ENCODE measurements around the gene P2RY6. TPM values are rescaled to one million over a fixed set of nuclear protein-coding genes. Genes with fewer than 3 reads are reported as not detected.

The P2RY6 gene
- total and polyA plus RNA-seq, 2 of the 8 experiments (the other 6 are each of a cell fraction or from before 2014, with no cell fraction given), result 0.15 TPM; not detected in 1

DNA sequence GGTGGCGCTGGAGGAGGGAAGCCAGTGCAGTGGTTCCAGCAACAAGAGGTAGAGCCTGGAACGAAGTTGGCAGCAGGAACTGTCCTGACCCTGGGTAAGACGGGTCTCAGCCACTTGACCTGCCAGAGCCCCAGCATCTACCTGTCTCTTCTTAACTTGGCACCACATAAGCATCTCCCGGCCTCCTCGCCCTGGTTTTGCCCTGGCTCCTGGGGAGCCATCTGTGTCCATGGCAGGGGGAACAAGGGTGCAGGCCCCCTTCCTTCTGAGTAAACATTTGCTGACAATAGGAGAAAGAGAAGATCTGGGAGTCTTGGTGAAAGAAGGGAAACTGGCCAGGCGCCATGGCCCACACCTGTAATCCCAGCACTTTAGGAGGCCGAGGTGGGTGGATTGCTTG, 41.2 kb upstream of the P2RY6 start:
- POLR2A ChIA-PET (ENCODE audit: partially characterized antibody), result interaction anchor here (1.8 kb wide), 1 partner anchor 12 kb away, joined by 4 read pairs; no protein-coding TSS in a partner anchor
- H4K20me1 ChIP-seq (replicated peaks in 1 of 2; ENCODE audit: control insufficient read depth in 1 of 2, insufficient read depth in 2 of 2, low read length in 2 of 2), result no peaks in the 10 kb centered on the region
- no peak for FAIRE-seq

More for the DNA sequence above, 41.2 kb upstream of the P2RY6 start:
- no peak overlapping the region for H3K4me3 ChIP-seq (ENCODE audit: extremely low read depth in 1 of 4, insufficient read depth in 2 of 4, low read depth in 3 of 4, low read length in 4 of 4)
- no peak overlapping the region for H3K4me2 ChIP-seq (ENCODE audit: insufficient read depth in 1 of 2, low read depth in 2 of 2, low read length in 2 of 2)
- DNase-seq (ENCODE audit: low read depth in 1 of 2, low spot score in 2 of 2), result no peak
- H2BK5ac ChIP-seq (ENCODE audit: low read depth, low read length), result no peak overlapping the region
- H2BK120ac ChIP-seq (replicated peaks; ENCODE audit: low read depth, low read length), result no peak overlapping the region
- no peak overlapping the region for H2BK20ac ChIP-seq (ENCODE audit: low read length)
- no peak overlapping the region for H3K23ac ChIP-seq (ENCODE audit: insufficient read length)
- H3K27me3 ChIP-seq (replicated peaks in 1 of 4; ENCODE audit: control insufficient read depth in 3 of 4, extremely low read depth in 1 of 4, insufficient read depth in 3 of 4, low read length in 3 of 4), result no peaks in the 10 kb centered on the region; a peak in 1 of 7 replicates
- no peak overlapping the region for H2BK15ac ChIP-seq (ENCODE audit: low read length)
- WGBS, 2 experiments (ENCODE audit: extremely low coverage in 1 of 2, insufficient coverage in 1 of 2, insufficient read length in 1 of 2, insufficient replicate concordance in 2 of 2, low coverage in 1 of 2, low lambda C conversion rate in 2 of 2, missing lambda C conversion rate in 1 of 2), result 86% methylated on average over 5 of the region's 7 CpGs; no CpG with 5 or more reads in 1 of the 2 experiments
- H3K4ac ChIP-seq (replicated peaks; ENCODE audit: insufficient read length, low read depth, low read length), result no peak overlapping the region
- H3K36me3 ChIP-seq (ENCODE audit: control insufficient read depth in 2 of 4, insufficient read depth in 4 of 4, low read length in 3 of 4), result no peaks in the 10 kb centered on the region
- no peak overlapping the region for H3K56ac ChIP-seq (replicated peaks; ENCODE audit: insufficient read length, low read depth, low read length)
- TF ChIP-seq KDM5A (IDR thresholded peaks at IDR 0.05; ENCODE audit: low read length), result no peak
- TF ChIP-seq, protein P1, sequence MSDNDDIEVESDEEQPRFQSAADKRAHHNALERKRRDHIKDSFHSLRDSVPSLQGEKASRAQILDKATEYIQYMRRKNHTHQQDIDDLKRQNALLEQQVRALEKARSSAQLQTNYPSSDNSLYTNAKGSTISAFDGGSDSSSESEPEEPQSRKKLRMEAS (IDR thresholded peaks at IDR 0.05), result no peak
- TF ChIP-seq ASH2L (IDR thresholded peaks at IDR 0.05; ENCODE audit: low read length), result no peak
- TF ChIP-seq SRF (IDR thresholded peaks at IDR 0.05; ENCODE audit: low read depth, low read length), result no peak
- TF ChIP-seq SAP30 (IDR thresholded peaks at IDR 0.05; ENCODE audit: insufficient read depth, insufficient replicate concordance, low read length), result no peak
- TF ChIP-seq NANOG (IDR thresholded peaks at IDR 0.05; ENCODE audit: insufficient read depth, low read depth, low read length, poor library complexity, severe bottlenecking), result no peak
- TF ChIP-seq ZNF274 (IDR thresholded peaks at IDR 0.05; ENCODE audit: borderline replicate concordance, extremely low read depth, low read length), result no peak
- TF ChIP-seq RNF2 (IDR thresholded peaks at IDR 0.05; ENCODE audit: borderline replicate concordance, low read depth, low read length, missing control alignments, poor library complexity, severe bottlenecking), result no peak
- TF ChIP-seq HDAC2 (IDR thresholded peaks at IDR 0.05; ENCODE audit: borderline replicate concordance in 1 of 2, low read depth in 2 of 2, low read length in 2 of 2), result no peak
- no peak for TF ChIP-seq SP2 (IDR thresholded peaks at IDR 0.05; ENCODE audit: low read length)
- no peak for TF ChIP-seq NRF1 (IDR thresholded peaks at IDR 0.05; ENCODE audit: low read depth, low read length)
- TF ChIP-seq SUZ12 (IDR thresholded peaks at IDR 0.05; ENCODE audit: low read length), result no peak
- H2AK5ac ChIP-seq (ENCODE audit: low read depth, low read length), result no peak overlapping the region
- H4K5ac ChIP-seq (ENCODE audit: insufficient read length, low read depth, low read length), result no peak overlapping the region
- H2BK12ac ChIP-seq (ENCODE audit: low read depth, low read length), result no peak overlapping the region
- no peaks in the 10 kb centered on the region; the same call in 1 of the 2 replicates for H3K23me2 ChIP-seq (ENCODE audit: low read depth, low read length)
- H3K9ac ChIP-seq (replicated peaks in 1 of 4; ENCODE audit: extremely low read depth in 1 of 4, low read depth in 3 of 4, low read length in 3 of 4), result no peak overlapping the region
- H3K4me1 ChIP-seq (replicated peaks in 1 of 4; ENCODE audit: control insufficient read depth in 3 of 4, insufficient read depth in 4 of 4, low read length in 3 of 4), result peaks cover 3 to 15% (median 13%) of the 10 kb centered on the region in 4 experiments
- H4K91ac ChIP-seq (replicated peaks; ENCODE audit: insufficient read length, low read length), result no peak overlapping the region
- H2AFZ ChIP-seq (ENCODE audit: low read length), result no peak overlapping the region
- no peak overlapping the region for H4K8ac ChIP-seq (ENCODE audit: extremely low read depth, insufficient read depth, low read length)
- CTCF ChIA-PET (ENCODE audit: partially characterized antibody), result interaction anchor here (1.0 to 21.6 kb wide), 4 partner anchors 13 to 256 kb away, joined by 3 to 451 read pairs (median 38); no protein-coding TSS in a partner anchor
- no peak overlapping the region for H3K14ac ChIP-seq (ENCODE audit: insufficient read length)
- no peak overlapping the region for H3K27ac ChIP-seq (ENCODE audit: low read depth, low read length)
- H3K79me2 ChIP-seq (ENCODE audit: control insufficient read depth in 1 of 2, insufficient read depth in 2 of 2, low read length in 2 of 2), result no peaks in the 10 kb centered on the region
- no peak overlapping the region for H3K18ac ChIP-seq (ENCODE audit: extremely low read depth, low read length)
- H3K9me3 ChIP-seq (ENCODE audit: insufficient read depth in 2 of 2, low read depth in 1 of 2, low read length in 1 of 2), result no peaks in the 10 kb centered on the region
- no peaks in the 10 kb centered on the region; the same call in 1 of the 2 replicates for H3K79me1 ChIP-seq (ENCODE audit: low read depth, low read length)

All from H1 (cell line).